ENCODE results near the gene MTARC2. TPM values are rescaled to one million over a fixed set of nuclear protein-coding genes. Genes with fewer than 3 reads are reported as not detected.

MTARC2 gene
- total RNA-seq, 6 experiments from 2014 or later: 41.8 to 140 (median 86.6) TPM

DNA sequence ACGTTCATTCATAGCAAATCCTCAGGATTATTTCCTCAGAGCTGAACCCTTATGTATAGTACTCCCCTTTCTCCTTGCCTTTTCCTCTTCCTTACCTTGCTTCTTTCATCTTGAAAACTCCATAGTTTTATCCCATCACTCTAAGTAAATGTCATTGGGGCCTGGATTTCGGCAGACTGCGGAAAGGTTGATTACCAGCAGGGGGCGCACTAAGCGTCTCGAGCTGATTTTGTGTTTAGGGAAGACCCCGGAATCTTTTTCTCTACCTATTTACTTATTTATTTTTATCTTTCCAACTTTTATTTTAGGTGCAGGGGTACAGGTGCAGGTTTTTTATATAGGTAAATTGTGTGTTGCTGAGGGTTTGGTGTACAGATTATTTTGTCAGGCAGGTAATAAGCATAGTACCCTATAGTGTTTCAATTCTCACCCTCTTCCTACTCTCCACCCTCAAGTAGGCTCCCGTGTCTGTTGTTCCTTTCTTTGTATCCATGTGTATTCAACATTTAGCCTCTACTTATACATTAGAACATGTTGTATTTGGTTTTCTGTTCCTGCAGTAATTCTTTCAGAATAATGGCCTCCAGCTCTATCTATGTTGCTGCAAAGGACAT lies 27.2 kb downstream of the MTARC2 start:
- no peak overlapping the region for H3K4me3 ChIP-seq
- peaks cover 0 to 4% (median 0%) of the 10 kb centered on the region in 4 donors for H3K4me1 ChIP-seq
- intact Hi-C loops (cut with DNase I): loop anchor here in 1 of 2 donors (5.0 kb wide), 1 partner anchor 93 kb away; no protein-coding TSS in a partner anchor
- peaks cover 0 to 38% (median 9%) of the 10 kb centered on the region in 4 donors for H3K36me3 ChIP-seq
- 10% methylated on average over 8 of the region's 8 CpGs for WGBS (ENCODE audit: insufficient coverage, low coverage, low lambda C conversion rate, missing lambda C conversion rate)
- ATAC-seq: peak; percentile 28 to 51 (median 42)
- H3K27me3 ChIP-seq: no peaks in the 10 kb centered on the region
- DNase-seq: peak in 1 of 3 donors; percentile 44
- TF ChIP-seq CTCF (IDR thresholded peaks at IDR 0.05) (peak; percentile 59 to 88 (median 82)), POLR2A (IDR thresholded peaks at IDR 0.05) (no peak)
- H3K9me3 ChIP-seq: no peaks in the 10 kb centered on the region
- no peak overlapping the region for H3K27ac ChIP-seq

DNA sequence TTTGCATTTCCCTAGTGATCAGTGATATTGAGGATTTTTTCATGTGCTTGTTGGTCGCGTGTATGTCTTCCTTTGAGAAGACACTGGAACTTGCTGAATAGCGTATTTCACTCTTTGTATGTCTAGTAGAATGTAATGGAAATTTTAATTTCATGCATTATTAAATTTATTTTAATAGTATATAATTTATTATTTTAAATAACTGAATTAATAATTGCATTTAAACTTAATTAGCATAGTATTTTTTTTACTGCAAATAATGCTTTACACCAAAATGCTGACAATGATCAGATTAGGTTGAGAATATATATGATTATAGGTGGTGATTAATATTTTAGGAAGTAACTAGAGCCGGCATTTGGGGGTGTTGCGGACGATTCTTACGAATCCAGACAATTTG lies 28.1 kb downstream of the MTARC2 start:
- H3K36me3 ChIP-seq: peaks cover 0 to 36% (median 8%) of the 10 kb centered on the region in 4 donors
- intact Hi-C loops (cut with DNase I): loop anchor here in 1 of 2 donors (5.0 kb wide), 1 partner anchor 94 kb away; no protein-coding TSS in a partner anchor
- H3K9me3 ChIP-seq: no peaks in the 10 kb centered on the region
- H3K27me3 ChIP-seq: no peaks in the 10 kb centered on the region
- H3K27ac ChIP-seq: no peak overlapping the region
- ATAC-seq: no peak
- H3K4me1 ChIP-seq: peaks cover 0 to 4% (median 0%) of the 10 kb centered on the region in 4 donors
- no peak for DNase-seq
- H3K4me3 ChIP-seq: no peak overlapping the region
- 67% methylated on average over 7 of the region's 7 CpGs for WGBS (ENCODE audit: insufficient coverage, low coverage, low lambda C conversion rate, missing lambda C conversion rate)
- no peak for TF ChIP-seq POLR2A (IDR thresholded peaks at IDR 0.05)
- TF ChIP-seq CTCF (IDR thresholded peaks at IDR 0.05): no peak

DNA sequence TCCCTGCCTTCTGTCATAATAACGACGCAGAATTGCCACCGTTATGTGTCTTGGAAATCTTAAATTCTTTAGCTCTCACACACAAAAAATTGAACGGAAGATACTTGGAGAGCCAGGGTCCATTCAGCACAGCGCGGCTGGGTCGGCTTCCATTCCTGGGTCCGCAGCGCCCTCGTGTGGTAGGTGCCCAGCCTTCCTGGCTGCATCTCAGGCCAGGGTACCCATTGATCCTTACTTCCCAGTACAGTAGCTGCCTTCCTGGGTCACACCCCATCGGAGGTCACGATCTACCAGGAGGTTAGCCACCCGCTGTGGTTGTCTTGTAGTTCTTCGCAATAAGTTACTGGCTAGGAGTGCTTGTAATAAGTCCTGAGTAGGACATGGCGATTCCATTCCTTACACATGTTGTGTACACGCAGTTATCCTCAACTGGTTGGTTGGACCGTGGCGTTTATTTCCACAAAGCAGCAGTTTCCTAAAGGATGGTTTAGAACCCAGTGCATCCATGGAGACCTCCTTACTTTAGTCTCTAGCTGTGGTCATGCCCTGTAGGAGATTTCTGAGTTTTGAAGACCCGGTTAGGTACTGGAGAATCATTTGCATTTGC lies 28.7 kb downstream of the MTARC2 start:
- no peak overlapping the region for H3K27ac ChIP-seq
- no peaks in the 10 kb centered on the region for H3K9me3 ChIP-seq
- TF ChIP-seq CTCF (IDR thresholded peaks at IDR 0.05) (peak; percentile 84 to 96 (median 94)), POLR2A (IDR thresholded peaks at IDR 0.05) (no peak)
- DNase-seq (peak; percentile 87 to 90 (median 88)), ATAC-seq (peak; percentile 95 to 98 (median 98))
- H3K4me1 ChIP-seq: peaks cover 0 to 4% (median 0%) of the 10 kb centered on the region in 4 donors
- intact Hi-C loops (cut with DNase I): loop anchor here in 1 of 2 donors (5.0 kb wide), 1 partner anchor 95 kb away; no protein-coding TSS in a partner anchor
- H3K4me3 ChIP-seq: no peak overlapping the region
- no peaks in the 10 kb centered on the region for H3K27me3 ChIP-seq
- 16% methylated on average over 17 of the region's 19 CpGs for WGBS (ENCODE audit: insufficient coverage, low coverage, low lambda C conversion rate, missing lambda C conversion rate)
- H3K36me3 ChIP-seq: peaks cover 0 to 36% (median 10%) of the 10 kb centered on the region in 4 donors

- TF ChIP-seq CTCF (IDR thresholded peaks at IDR 0.05) (no peak), POLR2A (IDR thresholded peaks at IDR 0.05) (no peak)
- Histone ChIP-seq H3K4me1 (peaks cover 0 to 29% (median 14%) of the 10 kb centered on the region in 4 donors), H3K27ac (no peak overlapping the region), H3K4me3 (no peak overlapping the region), H3K9me3 (no peaks in the 10 kb centered on the region), H3K27me3 (no peaks in the 10 kb centered on the region), H3K36me3 (peaks cover 0 to 44% (median 14%) of the 10 kb centered on the region in 4 donors)
- intact Hi-C loops (cut with DNase I): no loop called here
- DNase-seq (no peak), ATAC-seq (no peak)
- 63% methylated on average over 1 of the region's 3 CpGs for WGBS (ENCODE audit: insufficient coverage, low coverage, low lambda C conversion rate, missing lambda C conversion rate)
Measured at GRCh38 chr1:220783453-220783852, 35.3 kb downstream of the MTARC2 start.

Data from right lobe of liver (tissue), 6 donors.